Activated CD8-positive, alpha-beta memory T cell treated with anti-CD3 and anti-CD28 coated beads, Interleukin-2, amount 50 U/mL, for 24 hours (primary cell): ENCODE measurements around the gene PSPH.
"Not testable (repeated sequence)": the region's sequence is repeated elsewhere in the genome, so short reads cannot be mapped to it uniquely, and the experiment has no call there.

Experiments used
- DNase-seq: peaks from one replicate; pipeline ENCODE4 v3.0.0-alpha.2; 2020; ENCODE audit errors: extremely low read depth

Gene PSPH

GRCh38 chr7:56063500-56063881 is 12.2 kb upstream of the PSPH start:
- DNase-seq: no peak

GRCh38 chr7:56062382-56062781 is 11.1 kb upstream of the PSPH start:
- DNase-seq: no peak

GRCh38 chr7:56053993-56054392 is 2.7 kb upstream of the PSPH start:
- DNase-seq: no peak

- DNase-seq: no peak
These were observed 2.1 kb upstream of the PSPH start for GRCh38 chr7:56053379-56053778.

GRCh38 chr7:56051053-56051338 is 248 bp downstream of the PSPH start:
- DNase-seq: no peak

GRCh38 chr7:56048763-56049162 is 2.5 kb downstream of the PSPH start:
- not testable (repeated sequence) for DNase-seq

DNA sequence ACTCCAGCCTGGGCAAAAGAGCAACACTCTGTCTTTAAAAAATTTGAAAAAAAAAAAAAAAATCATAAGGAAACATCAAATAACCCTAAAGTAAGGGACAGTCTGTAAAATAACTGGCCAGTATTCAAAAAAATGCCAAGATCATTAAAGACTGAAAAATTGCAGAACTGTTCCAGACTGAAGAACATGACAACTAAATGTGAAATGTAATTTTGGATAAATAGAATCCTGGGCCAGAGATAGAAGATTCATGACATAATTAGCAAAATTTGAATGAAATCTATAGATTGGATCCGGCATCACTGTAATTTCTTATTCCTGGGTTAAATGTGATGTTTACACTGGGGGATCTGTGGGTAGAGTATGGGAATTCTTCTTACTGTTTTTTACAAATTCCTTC is 3.0 kb downstream of the PSPH start:
- no peak for DNase-seq

DNA sequence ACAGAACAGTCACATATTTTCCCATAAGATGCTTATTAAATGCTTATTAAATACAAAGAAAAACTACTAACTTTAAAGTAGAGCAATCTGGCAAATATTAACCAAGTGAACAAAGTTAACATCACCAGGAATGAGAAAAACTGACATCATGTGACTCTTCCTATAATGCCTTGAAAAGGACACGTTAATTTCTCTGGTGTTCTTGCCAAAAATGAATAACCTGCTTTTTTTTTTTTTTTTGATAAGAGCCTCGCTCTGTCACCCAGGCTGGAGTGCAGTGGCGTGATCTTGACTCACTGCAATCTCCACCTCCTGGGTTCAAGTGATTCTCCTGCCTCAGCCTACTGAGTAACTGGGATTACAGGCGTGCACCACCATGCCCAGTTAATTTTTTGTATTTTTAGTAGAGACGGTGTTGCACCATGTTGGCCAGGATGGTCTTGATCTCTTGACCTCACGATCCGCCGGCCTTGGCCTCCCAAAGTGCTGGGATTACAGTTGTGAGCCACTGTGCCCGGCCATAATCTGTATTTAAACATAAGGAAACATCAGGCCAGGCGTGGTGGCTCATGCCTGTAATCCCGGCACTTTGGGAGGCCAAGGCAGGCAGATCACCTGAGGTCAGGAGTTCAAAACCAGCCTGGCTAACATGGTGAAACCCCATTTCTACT is 3.7 kb downstream of the PSPH start:
- DNase-seq: not testable (repeated sequence)

- DNase-seq: no peak
These were observed 4.4 kb downstream of the PSPH start for GRCh38 chr7:56046721-56047445.

GRCh38 chr7:56045758-56046157 is 5.5 kb downstream of the PSPH start:
- not testable (repeated sequence) for DNase-seq

DNA sequence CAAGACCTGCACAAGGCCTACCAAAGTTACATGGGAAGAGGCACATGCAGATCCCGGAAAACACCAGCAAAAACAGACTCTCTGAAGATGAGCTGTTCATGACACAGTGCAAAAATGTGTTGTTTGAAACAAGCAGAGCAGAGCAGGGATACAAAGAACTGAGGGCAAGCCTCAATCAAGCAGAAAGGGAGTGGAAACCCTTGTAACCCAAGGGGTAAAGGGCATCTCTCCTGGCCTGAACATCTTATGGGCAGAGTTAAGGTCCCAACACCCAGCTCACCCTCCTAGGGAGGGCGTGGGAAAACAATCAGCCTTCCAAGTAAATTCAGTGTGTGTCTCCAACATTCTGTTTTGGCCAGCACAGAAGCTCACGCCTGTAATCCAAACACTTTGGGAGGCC is 10.5 kb downstream of the PSPH start:
- DNase-seq: no peak

GRCh38 chr7:56033671-56034432 is 17.4 kb downstream of the PSPH start:
- no peak for DNase-seq

DNA sequence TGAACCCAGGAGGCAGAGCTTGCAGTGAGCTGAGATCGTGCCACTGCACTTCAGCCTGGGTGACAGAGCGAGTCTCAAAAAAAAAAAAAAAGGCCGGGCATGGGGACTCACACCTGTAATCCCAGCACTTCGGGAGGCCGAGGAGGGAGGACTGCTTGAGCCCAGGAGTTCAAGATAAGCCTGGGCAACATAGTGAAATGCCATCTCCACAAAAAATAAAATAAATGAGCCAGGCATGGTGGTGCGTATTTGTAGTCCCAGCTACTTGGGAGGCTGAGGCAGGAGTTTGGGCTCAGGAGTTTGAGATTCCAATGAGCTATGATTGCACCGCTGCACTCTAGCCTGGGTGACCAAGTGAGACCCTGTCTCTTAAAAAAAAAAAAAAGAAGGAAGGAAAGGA is 18.7 kb downstream of the PSPH start:
- not testable (repeated sequence) for DNase-seq

DNA sequence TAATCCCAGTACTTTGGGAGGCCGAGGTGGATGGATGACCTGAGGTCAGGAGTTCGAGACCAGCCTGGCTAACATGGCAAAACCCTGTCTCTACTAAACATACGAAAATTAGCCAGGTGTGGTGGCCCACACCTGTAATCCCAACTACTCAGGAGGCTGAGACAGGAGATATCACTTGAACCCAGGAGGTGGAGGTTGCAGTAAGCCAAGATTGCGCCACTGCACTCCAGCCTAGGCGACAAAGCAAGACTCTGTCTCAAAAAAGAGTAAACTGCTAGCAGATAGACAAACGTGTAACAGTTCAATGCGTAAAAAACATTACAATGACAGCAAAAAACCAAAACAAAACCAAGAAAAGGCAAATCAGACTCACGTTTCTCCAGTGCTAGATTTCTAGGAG is 19.7 kb downstream of the PSPH start:
- not testable (repeated sequence) for DNase-seq

DNA sequence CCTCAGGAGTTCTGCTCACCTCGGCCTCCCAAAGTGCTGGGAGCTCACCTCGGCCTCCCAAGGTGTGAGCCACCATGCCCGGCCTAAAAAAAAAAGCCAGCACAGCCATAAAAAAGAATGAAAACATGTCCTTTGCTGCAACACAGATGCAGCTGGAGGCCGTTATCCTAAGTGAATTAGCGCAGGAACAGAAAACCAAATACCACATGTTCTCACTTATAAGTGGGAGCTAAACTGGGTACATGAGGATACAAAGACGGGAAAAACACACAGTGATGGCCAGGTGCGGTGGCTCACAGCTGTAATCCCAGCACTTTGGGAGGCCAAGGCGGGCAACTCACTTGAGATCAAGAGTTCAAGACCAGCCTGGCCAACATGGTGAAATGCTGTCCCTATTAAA is 20.9 kb downstream of the PSPH start:
- DNase-seq: no peak

- no peak for DNase-seq
These were observed 22.2 kb downstream of the PSPH start for GRCh38 chr7:56028942-56029630.

DNA sequence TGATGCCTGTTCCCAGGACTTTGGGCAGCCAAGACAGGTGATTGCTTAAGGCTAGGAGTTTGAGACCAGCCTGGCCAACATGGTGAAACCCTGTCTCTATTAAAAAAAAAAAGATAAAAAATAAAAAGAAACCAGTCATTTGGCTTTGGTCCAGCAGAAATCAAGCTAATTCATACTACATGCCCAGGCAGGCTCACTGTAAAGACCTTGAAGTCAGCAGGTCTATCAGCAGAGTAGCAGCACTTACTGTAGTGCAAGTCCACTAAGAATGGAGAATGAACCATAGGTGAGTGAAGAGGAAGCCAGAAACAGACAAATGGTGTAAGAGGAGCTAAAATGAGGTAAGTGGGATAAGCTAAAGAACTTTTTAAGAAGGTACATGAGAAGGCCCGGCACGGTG is 24.7 kb downstream of the PSPH start:
- DNase-seq: no peak

DNA sequence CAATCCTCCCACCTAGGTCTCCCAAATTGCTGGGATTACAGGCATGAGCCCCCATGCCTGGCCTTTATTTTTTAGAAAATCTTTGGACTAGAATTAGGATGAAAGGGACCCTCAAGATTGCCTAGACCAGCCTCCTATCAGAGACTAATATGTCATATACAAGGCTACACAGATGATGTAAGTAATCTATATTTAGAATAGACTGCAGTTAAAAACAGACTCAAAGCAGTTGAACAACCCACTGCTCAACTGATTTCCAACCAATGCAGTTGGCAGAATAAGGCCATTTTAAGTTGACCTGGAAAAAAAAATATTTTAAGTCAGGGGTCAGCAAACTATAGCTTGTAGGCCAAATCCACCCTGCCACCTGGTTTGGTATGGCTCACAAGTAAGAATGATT is 27.7 kb downstream of the PSPH start:
- no peak for DNase-seq

DNA sequence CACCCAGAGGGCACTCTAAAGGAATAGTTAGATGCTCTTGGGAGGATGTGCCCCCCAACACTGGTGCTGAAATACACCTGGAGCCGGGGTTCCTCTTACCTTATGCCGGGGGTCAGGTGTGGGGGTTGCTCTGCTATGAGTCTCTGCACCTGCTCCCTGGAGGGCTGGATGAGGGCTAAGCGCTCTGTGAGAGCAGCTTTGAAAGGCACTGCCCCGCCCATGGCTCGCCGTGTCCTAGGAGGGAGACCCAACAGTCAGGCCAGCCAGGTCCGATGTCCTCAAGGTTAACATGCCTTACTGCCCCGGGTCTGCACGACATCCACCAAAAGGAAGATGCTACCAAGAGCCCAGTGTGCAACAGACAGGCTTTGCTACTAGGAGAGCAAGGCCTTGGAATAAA is 31.7 kb downstream of the PSPH start:
- DNase-seq: no peak

DNA sequence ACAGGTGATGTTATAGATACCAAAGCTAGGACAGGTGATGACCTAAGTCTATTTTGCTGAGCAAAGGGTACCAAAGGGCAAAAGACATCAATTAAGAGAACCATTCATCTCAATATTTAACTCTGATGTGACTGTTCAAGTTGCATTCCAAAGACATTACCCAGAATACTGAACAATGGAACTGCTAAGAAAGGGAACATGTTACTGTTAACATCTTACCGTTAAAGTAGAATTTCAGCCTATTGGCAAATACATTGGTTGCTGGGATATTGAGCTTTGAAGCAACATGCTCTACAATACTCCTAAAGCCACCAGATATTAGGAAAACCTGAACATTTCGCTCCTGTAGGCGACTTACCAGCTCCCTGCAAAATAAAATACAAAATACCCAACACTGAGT is 34.2 kb downstream of the PSPH start:
- not testable (repeated sequence) for DNase-seq

- DNase-seq: no peak
These were observed 41.5 kb downstream of the PSPH start for GRCh38 chr7:56009695-56010094.

DNA sequence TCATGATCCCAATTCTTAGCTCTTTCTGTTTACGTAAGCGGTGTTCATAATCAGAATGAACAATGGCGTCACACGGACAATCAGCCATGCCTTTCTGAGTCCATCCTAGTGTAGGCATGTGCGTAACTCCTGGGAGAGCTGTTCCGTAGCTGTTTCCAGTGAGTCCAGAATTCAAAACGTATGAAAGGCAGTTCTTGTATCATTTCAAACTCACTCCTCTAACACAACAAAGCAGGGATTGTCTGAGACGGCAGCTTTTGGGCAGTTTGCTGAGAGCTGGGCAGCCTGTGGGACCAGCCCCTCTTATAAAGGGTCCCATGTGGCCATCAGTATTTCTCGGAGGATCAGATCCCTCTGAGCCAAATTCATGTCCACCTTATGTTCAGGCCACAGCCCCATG is 43.4 kb downstream of the PSPH start:
- DNase-seq: no peak
